K562 (cell line): ENCODE data around the gene CFL1. TPM values are rescaled to one million over a fixed set of nuclear protein-coding genes. Genes with fewer than 3 reads are reported as not detected.

Experiments used
- ATF1 ChIP-seq, 2 experiments: fragments of 450-650 bp in 1 of 2; IDR thresholded peaks; 2 replicates each; pipeline ENCODE4 v1.6.1; 2016; ENCODE audit warnings: missing compliant biosample characterization in 1 of 2, missing genetic modification characterization in 1 of 2
- CHD1 ChIP-seq: fragments of 200-600 bp; sonication (generic); IDR thresholded peaks from one replicate; pipeline ENCODE4 v1.6.1; 2012; ENCODE audit warnings: mild to moderate bottlenecking, moderate library complexity, low read length, inconsistent platforms
- CREB1 ChIP-seq, 2 experiments: sonication (generic) in 1 of 2; formaldehyde crosslinking in 1 of 2; IDR thresholded peaks; 2 replicates each; pipeline versions ENCODE4 v1.6.1 to v1.8.0; 2012 to 2022; ENCODE audit warnings: inconsistent platforms in 1 of 2, mild to moderate bottlenecking in 1 of 2, missing genetic modification reagents in 1 of 2, moderate library complexity in 1 of 2
- CTBP1 ChIP-seq: fragments of 450-650 bp; IDR thresholded peaks from 2 replicates; pipeline ENCODE4 v1.6.1; 2016; ENCODE audit warnings: borderline replicate concordance
- ETV5 ChIP-seq: sonication (generic); formaldehyde crosslinking; IDR thresholded peaks from 2 replicates; pipeline ENCODE4 v1.4.0; 2020; ENCODE audit warnings: low read depth, mild to moderate bottlenecking, missing genetic modification reagents
- GABPB1 ChIP-seq: sonication (generic); formaldehyde crosslinking; IDR thresholded peaks from 2 replicates; pipeline ENCODE4 v1.8.0; 2022; ENCODE audit warnings: mild to moderate bottlenecking, missing genetic modification reagents
- HDAC1 ChIP-seq, 2 experiments: fragments of 450-650 bp; IDR thresholded peaks; 2 replicates each; pipeline ENCODE4 v1.6.1; 2016 to 2017; ENCODE audit warnings: inconsistent platforms in 1 of 2, mild to moderate bottlenecking in 1 of 2, moderate library complexity in 1 of 2
- HDAC2 ChIP-seq: fragments of 450-650 bp; IDR thresholded peaks from 2 replicates; pipeline ENCODE4 v1.6.1; 2016; ENCODE audit warnings: mild to moderate bottlenecking
- KLF16 ChIP-seq: IDR thresholded peaks from 2 replicates; pipeline ENCODE4 v1.6.1; 2016; ENCODE audit warnings: antibody characterized with exemption
- NFIC ChIP-seq: fragments of 450-650 bp; IDR thresholded peaks from 2 replicates; pipeline ENCODE4 v1.6.1; 2017; ENCODE audit warnings: mild to moderate bottlenecking, inconsistent platforms
- SRF ChIP-seq, 2 experiments: fragments of 250-450, 450-650 bp in 1 of 2; sonication (Bioruptor Pico) in 1 of 2; sonication (generic) in 1 of 2; formaldehyde crosslinking; IDR thresholded peaks; 2 replicates each; pipeline versions ENCODE4 v1.5.0 to v1.5.1; 2020 to 2022; ENCODE audit warnings: mild to moderate bottlenecking in 1 of 2, missing genetic modification reagents in 1 of 2
- XRCC4 ChIP-seq: IDR thresholded peaks from one replicate; pipeline ENCODE4 v1.6.1; 2011; ENCODE audit not compliant: insufficient read depth, insufficient read length; ENCODE audit errors: extremely low read depth
- ZNF217 ChIP-seq: sonication (generic); formaldehyde crosslinking; IDR thresholded peaks from 2 replicates; pipeline ENCODE4 v1.8.0; 2022; ENCODE audit warnings: mild to moderate bottlenecking, missing genetic modification reagents
- ZNF23 ChIP-seq: fragments of 250-450 bp; sonication (Bioruptor Pico); IDR thresholded peaks from 2 replicates; pipeline ENCODE4 v1.4.0; 2020; ENCODE audit warnings: mild to moderate bottlenecking
- ZNF41 ChIP-seq: fragments of 250-450 bp; sonication (Bioruptor Pico); conservative IDR thresholded peaks from 2 replicates; pipeline ENCODE4 v1.4.0; 2020; ENCODE audit warnings: mild to moderate bottlenecking
- polyA plus RNA-seq, 8 experiments: library from polyadenylated mRNA; depleted of rRNA in 4 of 8; stranded (reverse) in 5 of 8; unstranded in 3 of 8; fragments of >200 nt; fragmentation: Nextera tagmentation in 2 of 8; fragmentation: Illumina TruSeq in 1 of 8; extraction: Ambion mirVana in 2 of 8; extraction: Trizol in 1 of 8; gene quantifications; 2 replicates each; pipeline versions ENCODE4 v1.2.1 to v1.2.3, GENCODE V29; 2011 to 2014; ENCODE audit warnings: inconsistent platforms in 1 of 8, missing spikeins in 1 of 8
- total RNA-seq, 7 experiments: library from RNA; depleted of rRNA in 6 of 7; stranded (reverse); fragments of >200 nt in 6 of 7; fragmentation: Illumina TruSeq in 2 of 7; extraction: Trizol in 2 of 7; gene quantifications; 2 replicates each; pipeline versions ENCODE4 v1.2.1 to v1.2.3, GENCODE V29; 2011 to 2021; ENCODE audit warnings: low replicate concordance in 1 of 7
- TF ChIP-seq, protein P1 (sequence below): fragments of 450-650 bp; IDR thresholded peaks from 2 replicates; pipeline ENCODE4 v1.6.1; 2014; ENCODE audit warnings: low read depth, mild to moderate bottlenecking, moderate library complexity, borderline replicate concordance
- TF ChIP-seq, protein P2 (sequence below), 2 experiments: fragments of 450-650 bp; IDR thresholded peaks; 2 replicates each; pipeline ENCODE4 v1.6.1; 2018; ENCODE audit warnings: mild to moderate bottlenecking in 2 of 2, low read depth in 1 of 2; ENCODE audit not compliant: partially characterized antibody in 2 of 2
- TF ChIP-seq, protein P3 (sequence below), 2 experiments: fragments of 450-650 bp in 1 of 2; sonication (generic) in 1 of 2; formaldehyde crosslinking; conservative IDR thresholded peaks; 2 replicates each; pipeline versions ENCODE4 v1.4.0 to v1.8.1; 2020 to 2022; ENCODE audit warnings: mild to moderate bottlenecking in 1 of 2, missing genetic modification reagents in 1 of 2
- TF ChIP-seq, protein P4 (sequence below): sonication (generic); formaldehyde crosslinking; IDR thresholded peaks from 2 replicates; pipeline ENCODE4 v1.8.0; 2022; ENCODE audit warnings: mild to moderate bottlenecking, missing genetic modification reagents

The CFL1 gene
- total and polyA plus RNA-seq, 9 of the 15 experiments (the other 6 are each of a cell fraction or from before 2014, with no cell fraction given): 105 to 1,101 (median 859) TPM

DNA sequence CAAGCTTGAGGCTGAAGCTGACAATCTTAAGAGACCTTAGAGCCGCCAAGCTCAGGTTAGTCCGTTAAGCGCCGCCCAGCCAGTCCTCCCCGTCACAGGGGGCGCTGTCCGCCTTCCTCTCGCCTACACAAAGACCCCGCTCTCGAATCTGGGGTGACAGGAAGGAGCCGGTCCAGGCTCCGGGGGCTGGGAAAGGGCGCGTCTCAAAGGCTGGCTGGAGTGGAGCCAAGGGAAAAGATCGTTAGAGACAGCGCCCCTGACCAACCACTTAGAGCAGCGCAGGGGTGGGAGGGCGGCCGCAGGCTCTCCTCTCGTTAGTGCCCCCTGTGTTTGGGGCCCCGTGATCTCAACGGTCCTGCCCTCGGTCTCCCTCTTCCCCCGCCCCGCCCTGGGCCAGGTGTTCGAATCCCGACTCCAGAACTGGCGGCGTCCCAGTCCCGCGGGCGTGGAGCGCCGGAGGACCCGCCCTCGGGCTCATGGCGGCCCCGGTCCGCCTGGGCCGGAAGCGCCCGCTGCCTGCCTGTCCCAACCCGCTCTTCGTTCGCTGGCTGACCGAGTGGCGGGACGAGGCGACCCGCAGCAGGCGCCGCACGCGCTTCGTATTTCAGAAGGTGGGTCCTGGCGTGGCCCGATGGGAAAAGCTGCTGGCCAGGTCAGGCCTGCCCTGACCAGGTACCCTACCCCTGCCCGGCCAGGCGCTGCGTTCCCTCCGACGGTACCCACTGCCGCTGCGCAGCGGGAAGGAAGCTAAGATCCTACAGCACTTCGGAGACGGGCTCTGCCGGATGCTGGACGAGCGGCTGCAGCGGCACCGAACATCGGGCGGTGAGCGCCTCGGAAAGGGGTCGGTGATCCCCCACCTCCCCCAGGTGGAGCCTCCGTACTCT, 2.5 kb upstream of the CFL1 start, which contains the start of gene MUS81 (continued):
- no peak for TF ChIP-seq ATF1 (CRISPR knock-in tag; IDR thresholded peaks at IDR 0.05)
- peak; percentile 66 for TF ChIP-seq ATF1 (tag; IDR thresholded peaks at IDR 0.05)
- TF ChIP-seq ZNF217: no peak
- TF ChIP-seq ETV5 (CRISPR knock-in tag): peak; percentile 73
- peak; percentile 42 for TF ChIP-seq CREB1 (IDR thresholded peaks at IDR 0.05)
- TF ChIP-seq CREB1 (CRISPR knock-in tag; IDR thresholded peaks at IDR 0.05): no peak; the same call in 1 of the 2 replicates
- TF ChIP-seq, protein P1, sequence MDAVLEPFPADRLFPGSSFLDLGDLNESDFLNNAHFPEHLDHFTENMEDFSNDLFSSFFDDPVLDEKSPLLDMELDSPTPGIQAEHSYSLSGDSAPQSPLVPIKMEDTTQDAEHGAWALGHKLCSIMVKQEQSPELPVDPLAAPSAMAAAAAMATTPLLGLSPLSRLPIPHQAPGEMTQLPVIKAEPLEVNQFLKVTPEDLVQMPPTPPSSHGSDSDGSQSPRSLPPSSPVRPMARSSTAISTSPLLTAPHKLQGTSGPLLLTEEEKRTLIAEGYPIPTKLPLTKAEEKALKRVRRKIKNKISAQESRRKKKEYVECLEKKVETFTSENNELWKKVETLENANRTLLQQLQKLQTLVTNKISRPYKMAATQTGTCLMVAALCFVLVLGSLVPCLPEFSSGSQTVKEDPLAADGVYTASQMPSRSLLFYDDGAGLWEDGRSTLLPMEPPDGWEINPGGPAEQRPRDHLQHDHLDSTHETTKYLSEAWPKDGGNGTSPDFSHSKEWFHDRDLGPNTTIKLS: 0 out of 2 replicates have a peak, but pooled peaks have one; percentile 23
- TF ChIP-seq CHD1: peak; percentile 95
- TF ChIP-seq, protein P2, sequence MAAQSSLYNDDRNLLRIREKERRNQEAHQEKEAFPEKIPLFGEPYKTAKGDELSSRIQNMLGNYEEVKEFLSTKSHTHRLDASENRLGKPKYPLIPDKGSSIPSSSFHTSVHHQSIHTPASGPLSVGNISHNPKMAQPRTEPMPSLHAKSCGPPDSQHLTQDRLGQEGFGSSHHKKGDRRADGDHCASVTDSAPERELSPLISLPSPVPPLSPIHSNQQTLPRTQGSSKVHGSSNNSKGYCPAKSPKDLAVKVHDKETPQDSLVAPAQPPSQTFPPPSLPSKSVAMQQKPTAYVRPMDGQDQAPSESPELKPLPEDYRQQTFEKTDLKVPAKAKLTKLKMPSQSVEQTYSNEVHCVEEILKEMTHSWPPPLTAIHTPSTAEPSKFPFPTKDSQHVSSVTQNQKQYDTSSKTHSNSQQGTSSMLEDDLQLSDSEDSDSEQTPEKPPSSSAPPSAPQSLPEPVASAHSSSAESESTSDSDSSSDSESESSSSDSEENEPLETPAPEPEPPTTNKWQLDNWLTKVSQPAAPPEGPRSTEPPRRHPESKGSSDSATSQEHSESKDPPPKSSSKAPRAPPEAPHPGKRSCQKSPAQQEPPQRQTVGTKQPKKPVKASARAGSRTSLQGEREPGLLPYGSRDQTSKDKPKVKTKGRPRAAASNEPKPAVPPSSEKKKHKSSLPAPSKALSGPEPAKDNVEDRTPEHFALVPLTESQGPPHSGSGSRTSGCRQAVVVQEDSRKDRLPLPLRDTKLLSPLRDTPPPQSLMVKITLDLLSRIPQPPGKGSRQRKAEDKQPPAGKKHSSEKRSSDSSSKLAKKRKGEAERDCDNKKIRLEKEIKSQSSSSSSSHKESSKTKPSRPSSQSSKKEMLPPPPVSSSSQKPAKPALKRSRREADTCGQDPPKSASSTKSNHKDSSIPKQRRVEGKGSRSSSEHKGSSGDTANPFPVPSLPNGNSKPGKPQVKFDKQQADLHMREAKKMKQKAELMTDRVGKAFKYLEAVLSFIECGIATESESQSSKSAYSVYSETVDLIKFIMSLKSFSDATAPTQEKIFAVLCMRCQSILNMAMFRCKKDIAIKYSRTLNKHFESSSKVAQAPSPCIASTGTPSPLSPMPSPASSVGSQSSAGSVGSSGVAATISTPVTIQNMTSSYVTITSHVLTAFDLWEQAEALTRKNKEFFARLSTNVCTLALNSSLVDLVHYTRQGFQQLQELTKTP (IDR thresholded peaks at IDR 0.05; ENCODE audit: low read depth in 1 of 2, partially characterized antibody in 2 of 2): peak in 1 of 2 experiments; percentile 81
- peak; percentile 98 for TF ChIP-seq NFIC
- peak; percentile 78; the same call in 1 of the 2 replicates for TF ChIP-seq CTBP1
- no peak for TF ChIP-seq ZNF41
- TF ChIP-seq XRCC4: no peak
- peak; percentile 66 for TF ChIP-seq HDAC2
- TF ChIP-seq, protein P3, sequence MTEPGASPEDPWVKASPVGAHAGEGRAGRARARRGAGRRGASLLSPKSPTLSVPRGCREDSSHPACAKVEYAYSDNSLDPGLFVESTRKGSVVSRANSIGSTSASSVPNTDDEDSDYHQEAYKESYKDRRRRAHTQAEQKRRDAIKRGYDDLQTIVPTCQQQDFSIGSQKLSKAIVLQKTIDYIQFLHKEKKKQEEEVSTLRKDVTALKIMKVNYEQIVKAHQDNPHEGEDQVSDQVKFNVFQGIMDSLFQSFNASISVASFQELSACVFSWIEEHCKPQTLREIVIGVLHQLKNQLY (CRISPR knock-in tag; conservative IDR thresholded peaks at IDR 0.05): peak in 1 of 2 experiments; percentile 80; a peak in 1 of 4 replicates
- TF ChIP-seq ZNF23: no peak
- TF ChIP-seq HDAC1 (IDR thresholded peaks at IDR 0.05): peak in 1 of 2 experiments; percentile 39; a peak in 1 of 4 replicates
- TF ChIP-seq SRF (CRISPR knock-in tag; IDR thresholded peaks at IDR 0.05): peak in 1 of 2 experiments; percentile 84; a peak in 3 of 4 replicates
- TF ChIP-seq GABPB1 (CRISPR knock-in tag): peak; percentile 76
- peak; percentile 38; the same call in 1 of the 2 replicates for TF ChIP-seq KLF16
- TF ChIP-seq, protein P4, sequence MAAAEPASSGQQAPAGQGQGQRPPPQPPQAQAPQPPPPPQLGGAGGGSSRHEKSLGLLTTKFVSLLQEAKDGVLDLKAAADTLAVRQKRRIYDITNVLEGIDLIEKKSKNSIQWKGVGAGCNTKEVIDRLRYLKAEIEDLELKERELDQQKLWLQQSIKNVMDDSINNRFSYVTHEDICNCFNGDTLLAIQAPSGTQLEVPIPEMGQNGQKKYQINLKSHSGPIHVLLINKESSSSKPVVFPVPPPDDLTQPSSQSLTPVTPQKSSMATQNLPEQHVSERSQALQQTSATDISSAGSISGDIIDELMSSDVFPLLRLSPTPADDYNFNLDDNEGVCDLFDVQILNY (CRISPR knock-in tag): 0 out of 2 replicates have a peak, but pooled peaks have one; percentile 21
